Esophagus muscularis mucosa (tissue), 4 donors: ENCODE data around the gene SMIM38. TPM values are rescaled to one million over a fixed set of nuclear protein-coding genes. Genes with fewer than 3 reads are reported as not detected.

ENCODE experiments used
- DNase-seq: peaks from one replicate; pipeline ENCODE4 v3.0.0-alpha.2; 2017; ENCODE audit errors: extremely low spot score
- H3K27ac ChIP-seq, 4 donors: fragments of 200-600 bp; sonication (generic); replicated peaks in 1 of 4; 1 replicate in 3 of 4; 2 replicates in 1 of 4; pipeline ENCODE4 v1.5.1; 2016 to 2019; ENCODE audit warnings: mild to moderate bottlenecking in 1 of 4
- H3K27me3 ChIP-seq, 4 donors: fragments of 200-600 bp; sonication (generic); one replicate each; pipeline versions ENCODE4 v1.5.1 to v1.6.0; 2016 to 2019
- H3K36me3 ChIP-seq, 4 donors: fragments of 200-600 bp; sonication (generic); one replicate each; pipeline ENCODE4 v1.5.1; 2016 to 2019
- H3K4me1 ChIP-seq, 4 donors: fragments of 200-600 bp; sonication (generic); one replicate each; pipeline ENCODE4 v1.5.1; 2016 to 2019
- H3K4me3 ChIP-seq, 4 donors: fragments of 200-600 bp; sonication (generic); 1 replicate in 2 of 4; 2 replicates in 2 of 4; pipeline ENCODE4 v1.5.1; 2016 to 2019; ENCODE audit warnings: mild to moderate bottlenecking in 4 of 4, moderate library complexity in 1 of 4
- H3K9me3 ChIP-seq, 4 donors: fragments of 200-600 bp; sonication (generic); 1 replicate in 3 of 4; 2 replicates in 1 of 4; pipeline ENCODE4 v1.5.1; 2016 to 2019
- CTCF ChIP-seq, 3 experiments: fragments of 200-600 bp in 2 of 3; fragments of 450-650 bp in 1 of 3; sonication (generic) in 2 of 3; IDR thresholded peaks; one replicate each; pipeline ENCODE4 v1.5.1; 2017 to 2019; ENCODE audit warnings: antibody characterized with exemption in 3 of 3, mild to moderate bottlenecking in 2 of 3, moderate library complexity in 1 of 3
- EP300 ChIP-seq: sonication (generic); formaldehyde crosslinking; IDR thresholded peaks from one replicate; pipeline ENCODE4 v1.6.1; 2017; ENCODE audit warnings: antibody characterized with exemption
- POLR2A ChIP-seq: fragments of 450-650 bp; IDR thresholded peaks from one replicate; pipeline ENCODE4 v1.6.1; 2017; ENCODE audit warnings: antibody characterized with exemption, moderate library complexity, mild to moderate bottlenecking, low read depth
- POLR2AphosphoS5 ChIP-seq, 2 donors: sonication (generic); formaldehyde crosslinking; IDR thresholded peaks; one replicate each; pipeline ENCODE4 v1.6.1; 2017; ENCODE audit warnings: antibody characterized with exemption in 2 of 2
- WGBS: methylation state at CpG from one replicate; pipeline ENCODE4 v1.1.5; 2018; 5-methylcytosine and 5-hydroxymethylcytosine counted together
- intact Hi-C: fragments of 100-400 bp; cut with DNase I; formaldehyde crosslinking; loops from one replicate; pipeline ENCODE4 v1.15.1; 2023
- total RNA-seq, 4 donors: library from RNA; depleted of rRNA; stranded (reverse); fragments of >200 nt; gene quantifications; one replicate each; pipeline versions ENCODE4 v1.1.0 to v1.2.1, GENCODE V29; 2016

Gene SMIM38
- total RNA-seq, 4 donors from 2014 or later: 0.50 to 4.2 (median 2.6) TPM

- peaks cover 0 to 2% (median 0%) of the 10 kb centered on the region in 4 donors for H3K4me1 ChIP-seq
- intact Hi-C loops: no loop called here
- 100% methylated on average over 1 of the region's 3 CpGs for WGBS
- H3K36me3 ChIP-seq: no peaks in the 10 kb centered on the region
- H3K27me3 ChIP-seq: no peaks in the 10 kb centered on the region
- peaks cover 0 to 9% (median 2%) of the 10 kb centered on the region in 4 donors for H3K9me3 ChIP-seq
- no peak for DNase-seq
- TF ChIP-seq POLR2AphosphoS5 (IDR thresholded peaks at IDR 0.05) (no peak), POLR2A (no peak)
- H3K27ac ChIP-seq: no peak overlapping the region
- H3K4me3 ChIP-seq: no peak overlapping the region
Measured at GRCh38 chr11:69173331-69173730, 17.6 kb downstream of the SMIM38 start.

- intact Hi-C loops: no loop called here
- Histone ChIP-seq H3K27me3 (no peaks in the 10 kb centered on the region), H3K9me3 (peaks cover 0 to 9% (median 2%) of the 10 kb centered on the region in 4 donors), H3K4me3 (no peak overlapping the region), H3K4me1 (no peaks in the 10 kb centered on the region), H3K27ac (no peak overlapping the region), H3K36me3 (no peaks in the 10 kb centered on the region)
- no peak for DNase-seq
- no peak for TF ChIP-seq POLR2A
- no peak for TF ChIP-seq POLR2AphosphoS5 (IDR thresholded peaks at IDR 0.05)
- TF ChIP-seq EP300: no peak
- TF ChIP-seq CTCF (IDR thresholded peaks at IDR 0.05): no peak
- WGBS: 93% methylated on average over 8 of the region's 8 CpGs
Measured at GRCh38 chr11:69173925-69174581, 18.3 kb downstream of the SMIM38 start.

GRCh38 chr11:69174841-69175240 lies 19.1 kb downstream of the SMIM38 start:
- H3K36me3 ChIP-seq: no peaks in the 10 kb centered on the region
- WGBS: 91% methylated on average over 2 of the region's 2 CpGs

GRCh38 chr11:69178819-69179482 lies 23.2 kb downstream of the SMIM38 start:
- 77% methylated on average over 9 of the region's 9 CpGs for WGBS

More at GRCh38 chr11:69174841-69175240, 19.1 kb downstream of the SMIM38 start:
- DNase-seq: no peak
- Histone ChIP-seq H3K4me1 (no peaks in the 10 kb centered on the region), H3K4me3 (no peak overlapping the region), H3K27ac (no peak overlapping the region), H3K9me3 (peaks cover 0 to 9% (median 2%) of the 10 kb centered on the region in 4 donors), H3K27me3 (no peaks in the 10 kb centered on the region)
- no peak for TF ChIP-seq EP300
- TF ChIP-seq POLR2A: no peak
- intact Hi-C loops: no loop called here

GRCh38 chr11:69180226-69180625 lies 24.5 kb downstream of the SMIM38 start:
- intact Hi-C loops: no loop called here
- no peaks in the 10 kb centered on the region for H3K27me3 ChIP-seq
- no peak for TF ChIP-seq POLR2A
- TF ChIP-seq CTCF (IDR thresholded peaks at IDR 0.05): no peak
- TF ChIP-seq POLR2AphosphoS5 (IDR thresholded peaks at IDR 0.05): no peak
- TF ChIP-seq EP300: no peak
- no peak for DNase-seq
- H3K36me3 ChIP-seq: no peaks in the 10 kb centered on the region
- no peak overlapping the region for H3K27ac ChIP-seq
- no peak overlapping the region for H3K4me3 ChIP-seq
- peaks cover 0 to 10% (median 4%) of the 10 kb centered on the region in 4 donors for H3K9me3 ChIP-seq
- H3K4me1 ChIP-seq: no peaks in the 10 kb centered on the region
- WGBS: 75% methylated on average over 9 of the region's 9 CpGs

More at GRCh38 chr11:69178819-69179482, 23.2 kb downstream of the SMIM38 start:
- no peak for DNase-seq
- intact Hi-C loops: no loop called here
- no peak overlapping the region for H3K27ac ChIP-seq
- TF ChIP-seq POLR2A (no peak), CTCF (IDR thresholded peaks at IDR 0.05) (no peak), POLR2AphosphoS5 (IDR thresholded peaks at IDR 0.05) (no peak), EP300 (no peak)
- H3K4me1 ChIP-seq: no peaks in the 10 kb centered on the region
- no peaks in the 10 kb centered on the region for H3K27me3 ChIP-seq
- peaks cover 0 to 10% (median 8%) of the 10 kb centered on the region in 4 donors for H3K9me3 ChIP-seq
- H3K4me3 ChIP-seq: no peak overlapping the region
- H3K36me3 ChIP-seq: no peaks in the 10 kb centered on the region
